Ascending aorta (tissue), 2 donors: ENCODE results near the gene COL26A1. TPM values are rescaled to one million over a fixed set of nuclear protein-coding genes. Genes with fewer than 3 reads are reported as not detected.
"Not testable (repeated sequence)": the region's sequence is repeated elsewhere in the genome, so short reads cannot be mapped to it uniquely, and the experiment has no call there.

Experiments used
- DNase-seq, 2 donors: peaks; one replicate each; pipeline ENCODE4 v3.0.0-alpha.2; 2019; ENCODE audit warnings: low spot score in 2 of 2
- H3K27ac ChIP-seq, 2 donors: fragments of 200-600 bp; sonication (generic); one replicate each; pipeline ENCODE4 v1.5.1; 2016 to 2017; ENCODE audit warnings: mild to moderate bottlenecking in 1 of 2
- H3K27me3 ChIP-seq: fragments of 200-600 bp; sonication (generic); one replicate; pipeline ENCODE4 v1.5.1; 2017
- H3K36me3 ChIP-seq, 2 donors: fragments of 200-600 bp; sonication (generic); one replicate each; pipeline ENCODE4 v1.5.1; 2016
- H3K4me1 ChIP-seq, 2 donors: fragments of 200-600 bp; sonication (generic); one replicate each; pipeline ENCODE4 v1.5.1; 2016 to 2017; ENCODE audit warnings: mild to moderate bottlenecking in 1 of 2
- H3K4me3 ChIP-seq, 2 donors: fragments of 200-600 bp; sonication (generic); one replicate each; pipeline ENCODE4 v1.5.1; 2016 to 2017; ENCODE audit warnings: mild to moderate bottlenecking in 1 of 2
- H3K9me3 ChIP-seq, 2 donors: fragments of 200-600 bp; sonication (generic); one replicate each; pipeline ENCODE4 v1.5.1; 2016
- intact Hi-C: fragments of 100-400 bp; cut with DNase I; formaldehyde crosslinking; loops from one replicate; pipeline ENCODE4 v1.15.1; 2023
- total RNA-seq: library from RNA; depleted of rRNA; stranded (reverse); fragments of >200 nt; gene quantifications from one replicate; pipeline ENCODE4 v1.1.0, GENCODE V29; 2016
- TF ChIP-seq, protein P1 (sequence below), 3 experiments: fragments of 200-600 bp in 2 of 3; fragments of 450-650 bp in 1 of 3; sonication (generic) in 2 of 3; IDR thresholded peaks; one replicate each; pipeline ENCODE4 v1.5.1; 2016 to 2019; ENCODE audit warnings: antibody characterized with exemption in 3 of 3, mild to moderate bottlenecking in 1 of 3, moderate library complexity in 1 of 3

The COL26A1 gene
- total RNA-seq, 1 donor from 2014 or later, result not detected

- Histone ChIP-seq H3K27me3 (no peaks in the 10 kb centered on the region), H3K36me3 (no peaks in the 10 kb centered on the region), H3K4me1 (no peaks in the 10 kb centered on the region), H3K9me3 (no peaks in the 10 kb centered on the region), H3K27ac (no peak overlapping the region), H3K4me3 (no peak overlapping the region)
- TF ChIP-seq, protein P1, sequence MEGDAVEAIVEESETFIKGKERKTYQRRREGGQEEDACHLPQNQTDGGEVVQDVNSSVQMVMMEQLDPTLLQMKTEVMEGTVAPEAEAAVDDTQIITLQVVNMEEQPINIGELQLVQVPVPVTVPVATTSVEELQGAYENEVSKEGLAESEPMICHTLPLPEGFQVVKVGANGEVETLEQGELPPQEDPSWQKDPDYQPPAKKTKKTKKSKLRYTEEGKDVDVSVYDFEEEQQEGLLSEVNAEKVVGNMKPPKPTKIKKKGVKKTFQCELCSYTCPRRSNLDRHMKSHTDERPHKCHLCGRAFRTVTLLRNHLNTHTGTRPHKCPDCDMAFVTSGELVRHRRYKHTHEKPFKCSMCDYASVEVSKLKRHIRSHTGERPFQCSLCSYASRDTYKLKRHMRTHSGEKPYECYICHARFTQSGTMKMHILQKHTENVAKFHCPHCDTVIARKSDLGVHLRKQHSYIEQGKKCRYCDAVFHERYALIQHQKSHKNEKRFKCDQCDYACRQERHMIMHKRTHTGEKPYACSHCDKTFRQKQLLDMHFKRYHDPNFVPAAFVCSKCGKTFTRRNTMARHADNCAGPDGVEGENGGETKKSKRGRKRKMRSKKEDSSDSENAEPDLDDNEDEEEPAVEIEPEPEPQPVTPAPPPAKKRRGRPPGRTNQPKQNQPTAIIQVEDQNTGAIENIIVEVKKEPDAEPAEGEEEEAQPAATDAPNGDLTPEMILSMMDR (IDR thresholded peaks at IDR 0.05), result no peak
- intact Hi-C loops, result no loop called here
- no peak for DNase-seq
Measured at GRCh38 chr7:101433688-101434087, 71.0 kb downstream of the COL26A1 start.

- H3K27me3 ChIP-seq, H3K36me3 ChIP-seq, H3K4me1 ChIP-seq, intact Hi-C loops, H3K27ac ChIP-seq, H3K4me3 ChIP-seq, DNase-seq, H3K9me3 ChIP-seq: not testable (repeated sequence)
Measured at GRCh38 chr7:101434155-101434554, 71.5 kb downstream of the COL26A1 start.

DNA sequence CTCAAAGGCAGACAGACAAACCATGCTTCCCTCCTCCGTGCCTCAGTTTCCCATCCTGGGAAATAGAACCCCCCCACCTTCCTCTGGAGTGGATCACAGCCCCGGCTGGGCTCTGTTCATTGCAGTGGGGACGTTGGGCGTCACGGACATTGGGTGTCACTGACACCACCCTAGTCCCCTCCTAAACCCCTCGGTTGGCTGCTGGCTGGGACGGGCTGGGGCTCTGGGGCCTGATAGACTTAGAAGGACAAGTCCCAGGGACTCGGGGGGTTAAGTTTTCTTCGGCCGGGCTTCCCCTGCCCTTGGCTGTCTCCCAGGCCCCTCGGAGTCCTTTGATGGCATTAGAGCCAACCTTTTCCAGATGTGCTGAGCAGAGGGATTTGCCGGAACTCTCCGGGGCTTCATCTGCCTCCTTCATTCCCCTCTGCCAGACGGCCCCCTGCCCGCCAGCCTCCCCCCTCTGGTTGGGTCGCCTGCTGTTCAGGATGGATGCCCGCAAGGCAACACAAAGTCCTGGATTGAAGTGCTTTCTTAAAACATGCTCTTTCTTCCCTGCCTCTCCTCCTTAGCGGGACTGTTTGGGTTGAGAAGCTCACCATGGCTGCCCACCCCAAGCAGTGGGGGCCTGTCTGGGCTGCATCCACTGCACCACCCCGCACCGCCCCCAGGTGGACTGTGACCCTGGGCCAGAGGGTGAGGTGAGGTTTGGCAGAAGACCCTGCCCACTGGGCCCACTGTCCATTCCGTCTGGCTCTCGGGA lies 73.0 kb downstream of the COL26A1 start:
- intact Hi-C loops, result no loop called here
- Histone ChIP-seq H3K4me3 (no peak overlapping the region), H3K27me3 (no peaks in the 10 kb centered on the region), H3K9me3 (no peaks in the 10 kb centered on the region), H3K27ac (no peak overlapping the region), H3K4me1 (no peaks in the 10 kb centered on the region), H3K36me3 (no peaks in the 10 kb centered on the region)
- DNase-seq, result no peak
- TF ChIP-seq, protein P1 (IDR thresholded peaks at IDR 0.05), result no peak

- no peak for DNase-seq
- TF ChIP-seq, protein P1 (IDR thresholded peaks at IDR 0.05), result no peak
- Histone ChIP-seq H3K4me1 (no peaks in the 10 kb centered on the region), H3K27ac (no peak overlapping the region), H3K4me3 (no peak overlapping the region), H3K9me3 (no peaks in the 10 kb centered on the region), H3K27me3 (no peaks in the 10 kb centered on the region), H3K36me3 (no peaks in the 10 kb centered on the region)
- intact Hi-C loops, result no loop called here
Measured at GRCh38 chr7:101436221-101436735, 73.6 kb downstream of the COL26A1 start.

DNA sequence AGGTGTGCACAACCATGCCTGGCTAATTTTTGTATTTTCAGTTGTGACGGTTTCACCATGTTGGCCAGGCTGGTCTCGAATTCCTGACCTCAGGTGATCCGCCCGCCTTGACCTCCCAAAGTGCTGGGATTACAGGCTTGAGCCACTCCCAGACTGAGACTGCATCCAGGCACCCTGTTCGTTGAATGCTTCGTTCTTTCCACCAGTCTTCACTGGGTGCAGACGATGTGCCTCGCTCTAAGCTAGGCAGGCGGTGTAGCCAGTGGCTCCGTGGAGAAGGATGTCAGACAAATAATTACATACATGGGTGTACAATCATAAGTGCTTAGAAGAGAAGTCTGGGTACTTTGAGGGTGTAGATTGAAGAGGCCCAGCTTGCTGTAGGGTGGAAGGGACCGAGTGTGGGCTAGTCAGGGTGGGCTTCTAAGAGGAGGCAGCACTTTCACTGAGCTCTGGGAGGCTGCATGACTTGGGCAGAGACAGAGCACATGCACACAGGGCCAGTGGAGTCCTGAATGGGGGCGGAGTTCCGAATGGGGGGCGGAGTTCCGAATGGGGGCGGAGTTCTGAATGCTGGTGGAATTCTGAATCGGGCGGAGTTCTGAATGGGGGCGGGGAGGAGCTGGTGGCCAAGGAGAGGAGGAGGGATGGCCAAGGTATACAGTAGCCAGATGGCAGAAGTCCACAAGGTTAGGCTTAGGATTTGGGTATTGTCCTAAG lies 74.3 kb downstream of the COL26A1 start:
- intact Hi-C loops, result no loop called here
- TF ChIP-seq, protein P1 (IDR thresholded peaks at IDR 0.05), result no peak
- Histone ChIP-seq H3K9me3 (no peaks in the 10 kb centered on the region), H3K27me3 (no peaks in the 10 kb centered on the region), H3K4me3 (no peak overlapping the region), H3K4me1 (no peaks in the 10 kb centered on the region), H3K27ac (no peak overlapping the region), H3K36me3 (no peaks in the 10 kb centered on the region)
- DNase-seq, result no peak

GRCh38 chr7:101441890-101442289 lies 79.2 kb downstream of the COL26A1 start:
- no peak for DNase-seq
- Histone ChIP-seq H3K36me3 (no peaks in the 10 kb centered on the region), H3K4me3 (peak overlapping the region in 1 of 2 donors; percentile 5), H3K27me3 (no peaks in the 10 kb centered on the region), H3K9me3 (no peaks in the 10 kb centered on the region), H3K27ac (no peak overlapping the region), H3K4me1 (no peaks in the 10 kb centered on the region)
- TF ChIP-seq, protein P1 (IDR thresholded peaks at IDR 0.05), result no peak
- intact Hi-C loops, result no loop called here
